Globus pallidus (tissue), 1 donor: ENCODE results near the gene EIF2B4.
"Not testable (repeated sequence)": the region's sequence is repeated elsewhere in the genome, so short reads cannot be mapped to it uniquely, and the experiment has no call there.

Experiments
- DNase-seq: peaks from one replicate; pipeline ENCODE4 v3.0.0-alpha.2; 2015; ENCODE audit warnings: low spot score

The EIF2B4 gene

GRCh38 chr2:27335311-27335710, 34.8 kb downstream of the EIF2B4 start:
- DNase-seq, result no peak

- no peak for DNase-seq
Observed at GRCh38 chr2:27324720-27325119, 45.4 kb downstream of the EIF2B4 start.

- no peak for DNase-seq
Observed at GRCh38 chr2:27323596-27324285, 46.4 kb downstream of the EIF2B4 start.

- DNase-seq, result peak; percentile 89
Observed at GRCh38 chr2:27322766-27323595, 47.2 kb downstream of the EIF2B4 start, which contains the start of gene MPV17. Gene MPV17 (minus strand): TSS chr2:27323097. CDS start chr2:27322517, 580 bp downstream.

GRCh38 chr2:27322301-27322765, 47.8 kb downstream of the EIF2B4 start:
- DNase-seq, result no peak

GRCh38 chr2:27320958-27321543, 49.1 kb downstream of the EIF2B4 start:
- DNase-seq, result no peak

- DNase-seq, result not testable (repeated sequence)
Observed at GRCh38 chr2:27319839-27320238, 50.3 kb downstream of the EIF2B4 start.

- peak; percentile 73 for DNase-seq
Observed at GRCh38 chr2:27316655-27317412, 53.3 kb downstream of the EIF2B4 start.

- DNase-seq, result no peak
Observed at GRCh38 chr2:27315122-27315521, 55.0 kb downstream of the EIF2B4 start.

- DNase-seq, result no peak
Observed at GRCh38 chr2:27314709-27315108, 55.4 kb downstream of the EIF2B4 start.
